HEK293 (cell line): ENCODE data around the gene DCTN1.

Experiments used
- CTCF ChIA-PET: fragments of 350-600 bp; formaldehyde crosslinking; extraction: SDS; loops from one replicate; lab custom pipeline; 2021; ENCODE audit warnings: antibody characterized with exemption; lab: Yijun Ruan, JAX
- POLR2A ChIA-PET: fragments of 300-600 bp; formaldehyde crosslinking; extraction: SDS; loops from one replicate; lab custom pipeline; 2020; ENCODE audit warnings: antibody characterized with exemption, inconsistent platforms; lab: Yijun Ruan, JAX
- H3K27ac ChIP-seq: fragments of 200-500 bp; sonication (Bioruptor generic); 2 replicates; pipeline ENCODE4 v1.5.1; 2014; ENCODE audit warnings: low read depth, low read length, control low read depth, inconsistent platforms; ENCODE audit errors: extremely low read depth
- H3K36me3 ChIP-seq, 2 experiments: fragments of 200-500 bp in 1 of 2; sonication (Bioruptor generic) in 1 of 2; 1 replicate in 1 of 2; 2 replicates in 1 of 2; pipeline ENCODE4 v1.5.1; 2014 to 2017; ENCODE audit warnings: inconsistent platforms in 2 of 2, low read length in 2 of 2; ENCODE audit not compliant: control insufficient read depth in 2 of 2, insufficient read depth in 1 of 2
- H3K4me1 ChIP-seq: fragments of 200-500 bp; sonication (Bioruptor generic); 2 replicates; pipeline ENCODE4 v1.5.1; 2014; ENCODE audit warnings: mild to moderate bottlenecking, low read length, inconsistent platforms; ENCODE audit not compliant: control insufficient read depth, insufficient read depth
- H3K4me3 ChIP-seq: 2 replicates; pipeline ENCODE4 v1.5.1; 2011; ENCODE audit warnings: low read depth, mild to moderate bottlenecking, control low read depth, low read length, moderate library complexity
- H3K9me3 ChIP-seq: fragments of 200-500 bp; sonication (Bioruptor generic); 2 replicates; pipeline ENCODE4 v1.5.1; 2014; ENCODE audit warnings: low read depth, low read length, inconsistent platforms; ENCODE audit not compliant: control insufficient read depth, insufficient read depth
- AEBP2 ChIP-seq: fragments of 450-650 bp; formaldehyde crosslinking; IDR thresholded peaks from 2 replicates; pipeline ENCODE4 v1.5.1; 2016; ENCODE audit warnings: missing biosample characterization, missing genetic modification characterization, borderline replicate concordance
- FEZF1 ChIP-seq: fragments of 450-650 bp; formaldehyde crosslinking; IDR thresholded peaks from 2 replicates; pipeline ENCODE4 v1.5.1; 2016; ENCODE audit warnings: missing biosample characterization, missing genetic modification characterization
- KLF10 ChIP-seq: fragments of 450-650 bp; IDR thresholded peaks from 2 replicates; pipeline ENCODE4 v1.5.1; 2018; ENCODE audit warnings: missing biosample characterization, mild to moderate bottlenecking, missing genetic modification characterization
- KLF17 ChIP-seq: fragments of 450-650 bp; formaldehyde crosslinking; IDR thresholded peaks from 2 replicates; pipeline ENCODE4 v1.5.1; 2016; ENCODE audit warnings: missing biosample characterization, missing genetic modification characterization
- KLF7 ChIP-seq: fragments of 450-650 bp; formaldehyde crosslinking; IDR thresholded peaks from 2 replicates; pipeline ENCODE4 v1.5.1; 2016; ENCODE audit warnings: missing biosample characterization, missing genetic modification characterization, borderline replicate concordance
- KLF8 ChIP-seq: fragments of 450-650 bp; formaldehyde crosslinking; IDR thresholded peaks from 2 replicates; pipeline ENCODE4 v1.5.1; 2016; ENCODE audit warnings: missing biosample characterization, missing genetic modification characterization
- MYNN ChIP-seq: fragments of 450-650 bp; formaldehyde crosslinking; IDR thresholded peaks from 2 replicates; pipeline ENCODE4 v1.5.1; 2016; ENCODE audit warnings: missing biosample characterization, missing genetic modification characterization, borderline replicate concordance
- PRDM4 ChIP-seq: fragments of 450-650 bp; formaldehyde crosslinking; IDR thresholded peaks from 2 replicates; pipeline ENCODE4 v1.5.1; 2017; ENCODE audit warnings: missing biosample characterization, missing genetic modification characterization
- RBAK ChIP-seq: fragments of 450-650 bp; formaldehyde crosslinking; IDR thresholded peaks from 2 replicates; pipeline ENCODE4 v1.5.1; 2016; ENCODE audit warnings: missing biosample characterization, missing genetic modification characterization
- SP2 ChIP-seq: fragments of 450-650 bp; formaldehyde crosslinking; IDR thresholded peaks from 2 replicates; pipeline ENCODE4 v1.5.1; 2016; ENCODE audit warnings: missing biosample characterization, missing genetic modification characterization
- ZEB2 ChIP-seq: fragments of 450-650 bp; formaldehyde crosslinking; IDR thresholded peaks from 2 replicates; pipeline ENCODE4 v1.5.1; 2016; ENCODE audit warnings: missing biosample characterization, missing genetic modification characterization
- ZFHX2 ChIP-seq: fragments of 450-650 bp; formaldehyde crosslinking; conservative IDR thresholded peaks from 2 replicates; pipeline ENCODE4 v1.5.1; 2016; ENCODE audit warnings: missing biosample characterization, missing genetic modification characterization
- ZFP69B ChIP-seq: fragments of 450-650 bp; formaldehyde crosslinking; IDR thresholded peaks from 2 replicates; pipeline ENCODE4 v1.5.1; 2016; ENCODE audit warnings: missing biosample characterization, missing genetic modification characterization
- ZNF202 ChIP-seq: fragments of 450-650 bp; formaldehyde crosslinking; IDR thresholded peaks from 2 replicates; pipeline ENCODE4 v1.5.1; 2016; ENCODE audit warnings: missing biosample characterization, missing genetic modification characterization, borderline replicate concordance
- ZNF211 ChIP-seq: fragments of 450-650 bp; formaldehyde crosslinking; IDR thresholded peaks from 2 replicates; pipeline ENCODE4 v1.5.1; 2016; ENCODE audit warnings: low read depth, missing biosample characterization, missing genetic modification characterization
- ZNF248 ChIP-seq: fragments of 450-650 bp; formaldehyde crosslinking; IDR thresholded peaks from 2 replicates; pipeline ENCODE4 v1.5.1; 2017; ENCODE audit warnings: missing biosample characterization, missing genetic modification characterization
- ZNF26 ChIP-seq: fragments of 450-650 bp; formaldehyde crosslinking; IDR thresholded peaks from 2 replicates; pipeline ENCODE4 v1.5.1; 2016; ENCODE audit warnings: missing biosample characterization, missing genetic modification characterization
- ZNF266 ChIP-seq: fragments of 450-650 bp; formaldehyde crosslinking; IDR thresholded peaks from 2 replicates; pipeline ENCODE4 v1.5.1; 2016; ENCODE audit warnings: missing biosample characterization, missing genetic modification characterization, low read depth
- ZNF350 ChIP-seq: fragments of 450-650 bp; formaldehyde crosslinking; IDR thresholded peaks from 2 replicates; pipeline ENCODE4 v1.5.0; 2017; ENCODE audit warnings: missing biosample characterization, mild to moderate bottlenecking, missing genetic modification characterization
- ZNF510 ChIP-seq: fragments of 450-650 bp; formaldehyde crosslinking; IDR thresholded peaks from 2 replicates; pipeline ENCODE4 v1.5.1; 2018; ENCODE audit warnings: mild to moderate bottlenecking, missing genetic modification characterization, missing biosample characterization; ENCODE audit not compliant: insufficient replicate concordance
- ZNF544 ChIP-seq: fragments of 450-650 bp; formaldehyde crosslinking; IDR thresholded peaks from 2 replicates; pipeline ENCODE4 v1.5.0; 2017; ENCODE audit warnings: missing biosample characterization, missing genetic modification characterization
- ZNF555 ChIP-seq: fragments of 450-650 bp; formaldehyde crosslinking; conservative IDR thresholded peaks from 2 replicates; pipeline ENCODE4 v1.5.1; 2017; ENCODE audit warnings: missing biosample characterization, mild to moderate bottlenecking, missing genetic modification characterization, inconsistent platforms
- ZNF585B ChIP-seq: fragments of 450-650 bp; formaldehyde crosslinking; IDR thresholded peaks from 2 replicates; pipeline ENCODE4 v1.5.1; 2016; ENCODE audit warnings: missing biosample characterization, missing genetic modification characterization
- ZNF600 ChIP-seq: fragments of 450-650 bp; formaldehyde crosslinking; IDR thresholded peaks from 2 replicates; pipeline ENCODE4 v1.5.1; 2016; ENCODE audit warnings: missing biosample characterization, missing genetic modification characterization
- ZNF747 ChIP-seq: fragments of 450-650 bp; formaldehyde crosslinking; IDR thresholded peaks from 2 replicates; pipeline ENCODE4 v1.5.1; 2016; ENCODE audit warnings: missing biosample characterization, missing genetic modification characterization
- ZNF776 ChIP-seq: fragments of 450-650 bp; formaldehyde crosslinking; IDR thresholded peaks from 2 replicates; pipeline ENCODE4 v1.5.0; 2017; ENCODE audit warnings: missing biosample characterization, missing genetic modification characterization, borderline replicate concordance
- ZNF785 ChIP-seq: fragments of 450-650 bp; formaldehyde crosslinking; IDR thresholded peaks from 2 replicates; pipeline ENCODE4 v1.5.1; 2016; ENCODE audit warnings: missing biosample characterization, missing genetic modification characterization
- ZNF792 ChIP-seq: fragments of 450-650 bp; formaldehyde crosslinking; IDR thresholded peaks from 2 replicates; pipeline ENCODE4 v1.5.1; 2016; ENCODE audit warnings: missing biosample characterization, missing genetic modification characterization
- ZNF837 ChIP-seq: fragments of 450-650 bp; formaldehyde crosslinking; IDR thresholded peaks from 2 replicates; pipeline ENCODE4 v1.5.1; 2016; ENCODE audit warnings: missing biosample characterization, missing genetic modification characterization
- ZSCAN5A ChIP-seq: fragments of 450-650 bp; formaldehyde crosslinking; IDR thresholded peaks from 2 replicates; pipeline ENCODE4 v1.5.1; 2016; ENCODE audit warnings: missing biosample characterization, missing genetic modification characterization

DCTN1 gene

GRCh38 chr2:74385396-74385795 is 5.3 kb upstream of the DCTN1 start:
- peaks cover 0 to 39% of the 10 kb centered on the region in 2 experiments; a peak in 2 of 3 replicates for H3K36me3 ChIP-seq
- CTCF ChIA-PET: interaction anchor here (0.6 to 1.2 kb wide), 3 partner anchors 15 to 502 kb away, joined by 3 read pairs; no protein-coding TSS in a partner anchor
- TF ChIP-seq ZNF510 (tag by site-specific recombination): no peak
- TF ChIP-seq ZEB2 (tag by site-specific recombination): no peak
- no peak for TF ChIP-seq ZNF350
- TF ChIP-seq ZNF747 (tag by site-specific recombination): no peak
- no peak for TF ChIP-seq MYNN (tag by site-specific recombination)
- no peak for TF ChIP-seq KLF17
- TF ChIP-seq ZNF776 (tag by site-specific recombination): no peak
- no peak for TF ChIP-seq ZNF26 (tag by site-specific recombination)
- no peak for TF ChIP-seq ZNF837 (tag by site-specific recombination)
- TF ChIP-seq ZNF248: no peak
- TF ChIP-seq ZNF785: no peak
- TF ChIP-seq ZNF202 (tag by site-specific recombination): no peak
- no peak for TF ChIP-seq RBAK (tag by site-specific recombination)
- no peak for TF ChIP-seq KLF8

GRCh38 chr2:74384051-74384450 is 3.9 kb upstream of the DCTN1 start:
- Histone ChIP-seq H3K9me3 (no peaks in the 10 kb centered on the region), H3K4me3 (no peak overlapping the region), H3K36me3 (peaks cover 0 to 39% of the 10 kb centered on the region in 2 experiments; a peak in 2 of 3 replicates), H3K4me1 (peaks cover 6% of the 10 kb centered on the region), H3K27ac (no peak overlapping the region)
- ChIA-PET POLR2A (no interaction called here), CTCF (interaction anchor here (1.2 kb wide), 1 partner anchor 17 kb away, joined by 3 read pairs; no protein-coding TSS in a partner anchor)
- no peak for TF ChIP-seq AEBP2
- TF ChIP-seq KLF7: no peak
- TF ChIP-seq ZNF544: no peak
- no peak for TF ChIP-seq ZNF792 (tag by site-specific recombination)
- TF ChIP-seq ZFP69B (tag by site-specific recombination): no peak
- no peak for TF ChIP-seq SP2 (tag by site-specific recombination)
- no peak for TF ChIP-seq ZNF600 (tag by site-specific recombination)
- TF ChIP-seq ZSCAN5A (tag by site-specific recombination): no peak
- TF ChIP-seq KLF10 (tag by site-specific recombination): no peak
- TF ChIP-seq ZNF211 (tag by site-specific recombination): no peak
- no peak for TF ChIP-seq FEZF1
- TF ChIP-seq ZFHX2 (tag by site-specific recombination): no peak
- TF ChIP-seq ZNF585B (tag by site-specific recombination): no peak
- TF ChIP-seq PRDM4 (tag by site-specific recombination): no peak
- no peak for TF ChIP-seq ZNF555 (tag by site-specific recombination)
- no peak for TF ChIP-seq ZNF266 (tag by site-specific recombination)

More at GRCh38 chr2:74385396-74385795, 5.3 kb upstream of the DCTN1 start:
- POLR2A ChIA-PET: no interaction called here
- no peak overlapping the region for H3K27ac ChIP-seq
- H3K4me3 ChIP-seq: no peak overlapping the region
- no peaks in the 10 kb centered on the region for H3K9me3 ChIP-seq
- H3K4me1 ChIP-seq: peaks cover 7% of the 10 kb centered on the region; the same call in 1 of the 2 replicates
